ENCODE data around the gene PCDHGA2. TPM values are rescaled to one million over a fixed set of nuclear protein-coding genes. Genes with fewer than 3 reads are reported as not detected.

Gene PCDHGA2
- polyA plus RNA-seq, 2 of the 4 experiments (the other 2 are of a cell fraction) = 0.58 to 1.7 TPM

- ChIA-PET CTCF (interaction anchor here (0.6 to 3.0 kb wide), 5 partner anchors 9 to 212 kb away, joined by 3 to 13 read pairs (median 4); partner anchors contain the start of gene PCDHGA5), POLR2A (no interaction called here)
- Histone ChIP-seq H3K9me3 (peaks cover 52% of the 10 kb centered on the region), H3K4me2 (no peak within 1 kb of the TSS), H3K4me3 (no peak within 1 kb of the TSS), H3K27ac (no peak within 1 kb of the TSS), H3K4me1 (no peaks in the 10 kb centered on the region)
- WGBS (ENCODE audit: missing lambda C conversion rate) = 54% methylated on average over 23 of the region's 29 CpGs
- ATAC-seq (no peak), DNase-seq (ENCODE audit: low read depth in 1 of 2, low spot score in 1 of 2) (no peak), FAIRE-seq (no peak)
- TF ChIP-seq POLR2AphosphoS2 (conservative IDR thresholded peaks at IDR 0.05; ENCODE audit: low read length) (no peak), MYC (IDR thresholded peaks at IDR 0.05; ENCODE audit: borderline replicate concordance, low read length) (no peak)
- TF ChIP-seq, protein P1, sequence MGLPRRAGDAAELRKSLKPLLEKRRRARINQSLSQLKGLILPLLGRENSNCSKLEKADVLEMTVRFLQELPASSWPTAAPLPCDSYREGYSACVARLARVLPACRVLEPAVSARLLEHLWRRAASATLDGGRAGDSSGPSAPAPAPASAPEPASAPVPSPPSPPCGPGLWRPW (IDR thresholded peaks at IDR 0.05) = no peak
Measured at GRCh38 chr5:141354900-141355469, 16.4 kb downstream of the PCDHGA2 start, which contains the start of gene PCDHGA4. PCDHGA4 (plus strand) TSS chr5:141355021; CDS start chr5:141355108, 87 bp downstream.

- H3K27ac ChIP-seq = no peak overlapping the region
- H3K4me2 ChIP-seq = no peak overlapping the region
- peaks cover 58% of the 10 kb centered on the region for H3K9me3 ChIP-seq
- no peak for DNase-seq (ENCODE audit: low read depth in 1 of 2, low spot score in 1 of 2)
- FAIRE-seq = no peak
- H3K4me3 ChIP-seq = no peak overlapping the region
- no peak for ATAC-seq
- H3K4me1 ChIP-seq = no peaks in the 10 kb centered on the region
- 74% methylated on average over 24 of the region's 24 CpGs for WGBS (ENCODE audit: missing lambda C conversion rate)
- POLR2A ChIA-PET = no interaction called here
- TF ChIP-seq BHLHE40 (IDR thresholded peaks at IDR 0.05; ENCODE audit: low read depth, low read length) = no peak
- TF ChIP-seq HDAC2 (IDR thresholded peaks at IDR 0.05) = no peak
- no peak for TF ChIP-seq ZC3H11A (IDR thresholded peaks at IDR 0.05)
- TF ChIP-seq MAFK (IDR thresholded peaks at IDR 0.05; ENCODE audit: partially characterized antibody) = no peak
- no peak for TF ChIP-seq TP53 (CRISPR knock-in tag; IDR thresholded peaks at IDR 0.05)
- TF ChIP-seq HOXB5 (CRISPR knock-in tag; IDR thresholded peaks at IDR 0.05) = no peak
- no peak for TF ChIP-seq EP300 (IDR thresholded peaks at IDR 0.05)
- TF ChIP-seq RCOR1 (IDR thresholded peaks at IDR 0.05; ENCODE audit: low read depth, low read length) = no peak
- TF ChIP-seq EHF (CRISPR knock-in tag; IDR thresholded peaks at IDR 0.05) = no peak
- TF ChIP-seq, protein P2, sequence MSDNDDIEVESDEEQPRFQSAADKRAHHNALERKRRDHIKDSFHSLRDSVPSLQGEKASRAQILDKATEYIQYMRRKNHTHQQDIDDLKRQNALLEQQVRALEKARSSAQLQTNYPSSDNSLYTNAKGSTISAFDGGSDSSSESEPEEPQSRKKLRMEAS (IDR thresholded peaks at IDR 0.05) = no peak
- no peak for TF ChIP-seq HOXA7 (CRISPR knock-in tag; IDR thresholded peaks at IDR 0.05)
- TF ChIP-seq CBX8 (IDR thresholded peaks at IDR 0.05) = no peak
- no peak for TF ChIP-seq RFX5 (IDR thresholded peaks at IDR 0.05)
- CTCF ChIA-PET = interaction anchor here (1.3 to 3.0 kb wide), 4 partner anchors 9 to 212 kb away, joined by 3 to 13 read pairs (median 4); partner anchors contain the start of gene PCDHGA5
Measured at GRCh38 chr5:141355641-141356040, 17.1 kb downstream of the PCDHGA2 start.

GRCh38 chr5:141356133-141356532 is 17.6 kb downstream of the PCDHGA2 start:
- no peaks in the 10 kb centered on the region for H3K4me1 ChIP-seq
- H3K9me3 ChIP-seq = peaks cover 58% of the 10 kb centered on the region
- FAIRE-seq = no peak
- POLR2A ChIA-PET = no interaction called here
- CTCF ChIA-PET = interaction anchor here (1.3 to 3.0 kb wide), 4 partner anchors 8 to 211 kb away, joined by 3 to 13 read pairs (median 4); partner anchors contain the start of gene PCDHGA5
- no peak for DNase-seq (ENCODE audit: low read depth in 1 of 2, low spot score in 1 of 2)
- no peak overlapping the region for H3K27ac ChIP-seq
- H3K4me3 ChIP-seq = no peak overlapping the region
- no peak for TF ChIP-seq E2F6 (IDR thresholded peaks at IDR 0.05; ENCODE audit: borderline replicate concordance, low read depth)
- TF ChIP-seq HEYL (CRISPR knock-in tag; IDR thresholded peaks at IDR 0.05) = no peak
- no peak for TF ChIP-seq KDM1A (IDR thresholded peaks at IDR 0.05; ENCODE audit: low read depth)
- TF ChIP-seq HOXB5 (CRISPR knock-in tag; IDR thresholded peaks at IDR 0.05) = no peak
- no peak for TF ChIP-seq ZFP36 (IDR thresholded peaks at IDR 0.05; ENCODE audit: borderline replicate concordance, partially characterized antibody)
- no peak for TF ChIP-seq CBX2 (IDR thresholded peaks at IDR 0.05; ENCODE audit: borderline replicate concordance, low read depth)
- TF ChIP-seq NR3C1 (IDR thresholded peaks at IDR 0.05) = no peak
- TF ChIP-seq EP300 (IDR thresholded peaks at IDR 0.05) = no peak
- TF ChIP-seq CHD4 (IDR thresholded peaks at IDR 0.05; ENCODE audit: borderline replicate concordance) = no peak
- TF ChIP-seq, protein P3, sequence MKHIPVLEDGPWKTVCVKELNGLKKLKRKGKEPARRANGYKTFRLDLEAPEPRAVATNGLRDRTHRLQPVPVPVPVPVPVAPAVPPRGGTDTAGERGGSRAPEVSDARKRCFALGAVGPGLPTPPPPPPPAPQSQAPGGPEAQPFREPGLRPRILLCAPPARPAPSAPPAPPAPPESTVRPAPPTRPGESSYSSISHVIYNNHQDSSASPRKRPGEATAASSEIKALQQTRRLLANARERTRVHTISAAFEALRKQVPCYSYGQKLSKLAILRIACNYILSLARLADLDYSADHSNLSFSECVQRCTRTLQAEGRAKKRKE (CRISPR knock-in tag; IDR thresholded peaks at IDR 0.05; ENCODE audit: low read depth) = no peak
- no peak for TF ChIP-seq HOXA7 (CRISPR knock-in tag; IDR thresholded peaks at IDR 0.05)
- no peak for TF ChIP-seq TFCP2L1 (CRISPR knock-in tag; IDR thresholded peaks at IDR 0.05)
- TF ChIP-seq PHF8 (IDR thresholded peaks at IDR 0.05; ENCODE audit: borderline replicate concordance, low read depth) = no peak
- TF ChIP-seq ZNF302 (CRISPR knock-in tag; IDR thresholded peaks at IDR 0.05) = no peak
- TF ChIP-seq RCOR1 (IDR thresholded peaks at IDR 0.05; ENCODE audit: low read depth, low read length) = no peak
- no peak for TF ChIP-seq NFE2L2 (conservative IDR thresholded peaks at IDR 0.05; ENCODE audit: low read length)
- ATAC-seq = no peak
- WGBS (ENCODE audit: missing lambda C conversion rate) = 52% methylated on average over 5 of the region's 5 CpGs
- H3K4me2 ChIP-seq = no peak overlapping the region

Data from A549 (cell line).